LNCaP clone FGC (cell line): ENCODE results near the gene EOGT.

Source experiments
- DNase-seq: peaks from one replicate; pipeline ENCODE4 v3.0.0-alpha.2; 2011; ENCODE audit warnings: low read depth
- H3K4me3 ChIP-seq: 2 replicates; pipeline ENCODE4 v1.5.1; 2011; ENCODE audit warnings: mild to moderate bottlenecking, low read depth, low read length, control low read depth
- CTCF ChIP-seq: IDR thresholded peaks from 2 replicates; pipeline ENCODE4 v1.5.1; 2012; ENCODE audit warnings: mild to moderate bottlenecking; ENCODE audit not compliant: control insufficient read depth, insufficient read depth; ENCODE audit errors: extremely low read depth

Gene EOGT

GRCh38 chr3:69011096-69011730, 2.3 kb downstream of the EOGT start:
- DNase-seq: no peak
- no peak overlapping the region for H3K4me3 ChIP-seq
- no peak for TF ChIP-seq CTCF

- DNase-seq: no peak
- TF ChIP-seq CTCF: no peak
- no peak overlapping the region for H3K4me3 ChIP-seq
These were observed 3.7 kb downstream of the EOGT start for GRCh38 chr3:69009559-69010410.

GRCh38 chr3:69008980-69009379, 4.5 kb downstream of the EOGT start:
- H3K4me3 ChIP-seq: no peak overlapping the region
- no peak for TF ChIP-seq CTCF
- DNase-seq: no peak

- no peak for TF ChIP-seq CTCF
- no peak for DNase-seq
- H3K4me3 ChIP-seq: no peak overlapping the region
These were observed 7.5 kb downstream of the EOGT start for GRCh38 chr3:69005791-69006482.

- no peak for TF ChIP-seq CTCF
- H3K4me3 ChIP-seq: no peak overlapping the region
- DNase-seq: no peak
These were observed 8.3 kb downstream of the EOGT start for GRCh38 chr3:69005071-69005790.

- TF ChIP-seq CTCF: no peak
- DNase-seq: no peak
- H3K4me3 ChIP-seq: no peak overlapping the region
These were observed 9.3 kb downstream of the EOGT start for GRCh38 chr3:69004138-69004537.
